DMS53 treated with DMSO at 0.1 percent for 48 hours (cell line): ENCODE results near the gene SYPL1.

Source experiments
- DNase-seq: peaks from one replicate; lab custom pipeline; 2025; ENCODE audit not compliant: unreplicated experiment; lab: John Stamatoyannopoulos, UW

The SYPL1 gene

GRCh38 chr7:106122713-106123112, 10.6 kb upstream of the SYPL1 start:
- no peak for DNase-seq

- DNase-seq = no peak
Observed at GRCh38 chr7:106121189-106121810, 9.2 kb upstream of the SYPL1 start.

DNA sequence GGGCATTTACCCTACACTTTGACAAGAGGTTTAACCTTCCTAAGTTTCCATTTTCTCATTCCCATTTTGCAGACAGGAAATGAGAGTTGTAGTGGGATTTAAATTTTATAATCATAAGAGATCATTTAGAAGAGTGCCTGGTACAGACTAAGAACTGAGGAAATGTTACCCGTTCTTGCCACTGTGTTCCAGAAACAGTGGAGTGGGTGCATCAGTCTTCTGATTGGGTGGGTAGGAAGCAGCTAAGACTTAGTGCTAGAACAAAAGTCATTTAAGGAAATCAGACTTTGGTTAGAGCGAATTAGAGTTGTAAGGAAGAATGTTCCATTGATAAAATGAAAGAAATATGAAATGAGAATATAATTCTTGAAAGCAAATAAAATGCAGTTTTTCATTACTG, 8.4 kb upstream of the SYPL1 start:
- DNase-seq = no peak

GRCh38 chr7:106119719-106120118, 7.6 kb upstream of the SYPL1 start:
- DNase-seq = no peak

- no peak for DNase-seq
Observed at GRCh38 chr7:106117786-106118544, 5.9 kb upstream of the SYPL1 start.

DNA sequence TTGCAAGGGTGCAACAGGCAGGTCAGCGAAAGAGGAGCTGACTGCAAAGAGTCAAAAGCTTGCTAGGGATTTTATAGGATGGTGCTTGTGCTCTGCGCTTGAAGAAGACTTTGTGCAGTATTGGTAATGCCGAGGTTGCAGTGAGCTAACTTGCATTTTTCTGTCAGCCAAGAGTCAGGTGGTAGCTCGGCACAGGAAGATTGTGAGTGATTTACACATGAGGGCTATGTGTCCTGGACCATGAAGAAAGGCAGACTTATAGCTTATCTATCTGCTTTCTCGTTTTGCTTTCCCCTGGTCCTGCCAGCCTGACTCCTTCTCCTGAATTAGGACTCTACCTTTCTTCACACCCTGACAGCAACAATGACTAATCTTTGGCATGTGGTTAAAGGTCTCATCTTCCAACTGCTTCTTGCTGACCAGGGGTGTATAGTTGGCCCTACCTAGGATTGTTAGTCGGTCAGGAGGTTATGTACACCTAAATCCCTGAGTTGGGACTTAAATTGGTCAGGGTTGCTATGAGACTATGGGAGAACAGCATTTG, 4.1 kb upstream of the SYPL1 start:
- DNase-seq = no peak

GRCh38 chr7:106114716-106115383, 2.7 kb upstream of the SYPL1 start:
- DNase-seq = no peak

- peak; percentile 46 for DNase-seq
Observed at GRCh38 chr7:106112972-106113421, 885 bp upstream of the SYPL1 start.

DNA sequence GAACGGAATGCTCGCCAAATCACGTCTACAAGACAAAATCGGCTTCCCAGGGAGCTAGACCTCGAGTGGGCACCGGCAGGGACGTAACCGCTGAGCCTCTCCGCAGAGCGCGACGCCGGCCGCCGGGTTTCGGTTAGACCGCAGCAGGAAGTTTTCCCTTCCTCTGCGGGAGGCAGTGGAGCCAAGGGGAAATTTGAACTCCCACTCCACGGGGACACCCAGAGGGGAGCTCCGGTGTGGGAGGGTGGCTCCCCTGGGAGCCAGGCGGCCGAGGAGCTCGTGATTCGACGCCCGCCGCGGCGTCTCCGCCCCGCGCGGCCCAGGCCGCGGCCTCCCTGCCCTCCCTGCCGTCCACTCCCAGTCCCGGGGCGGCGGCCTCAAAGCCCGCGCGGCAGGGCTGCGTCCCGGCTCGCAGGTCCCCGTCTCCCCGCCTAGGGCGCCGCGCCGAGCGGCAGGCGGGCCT, 426 bp downstream of the SYPL1 start:
- DNase-seq = peak; percentile 88

- peak; percentile 58 for DNase-seq
Observed at GRCh38 chr7:106110885-106111654, 1.0 kb downstream of the SYPL1 start.

- no peak for DNase-seq
Observed at GRCh38 chr7:106110238-106110560, 1.9 kb downstream of the SYPL1 start.

- no peak for DNase-seq
Observed at GRCh38 chr7:106109521-106110237, 2.4 kb downstream of the SYPL1 start.

- DNase-seq = no peak
Observed at GRCh38 chr7:106108991-106109390, 3.1 kb downstream of the SYPL1 start.

GRCh38 chr7:106104721-106105260, 7.3 kb downstream of the SYPL1 start:
- DNase-seq = no peak

GRCh38 chr7:106102387-106102966, 9.6 kb downstream of the SYPL1 start:
- DNase-seq = no peak

DNA sequence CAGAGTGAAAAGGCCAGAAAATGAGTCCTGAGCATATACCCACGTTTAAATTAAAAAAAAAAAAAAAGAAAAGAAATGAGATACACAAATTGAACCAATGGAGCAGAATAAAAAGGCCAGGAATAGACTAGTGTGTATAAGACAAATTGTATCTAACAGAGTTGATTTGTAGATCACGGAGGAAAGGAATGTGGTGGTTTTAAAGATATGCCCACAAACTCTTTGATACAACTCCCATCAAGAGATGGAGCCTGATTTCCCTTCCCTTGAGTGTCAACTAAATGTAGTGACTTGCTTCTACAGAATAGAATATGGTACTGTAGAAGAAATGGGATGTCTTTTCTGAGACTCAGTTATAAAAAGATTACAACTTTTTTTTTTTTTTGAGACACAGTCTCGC, 10.4 kb downstream of the SYPL1 start:
- DNase-seq = no peak

DNA sequence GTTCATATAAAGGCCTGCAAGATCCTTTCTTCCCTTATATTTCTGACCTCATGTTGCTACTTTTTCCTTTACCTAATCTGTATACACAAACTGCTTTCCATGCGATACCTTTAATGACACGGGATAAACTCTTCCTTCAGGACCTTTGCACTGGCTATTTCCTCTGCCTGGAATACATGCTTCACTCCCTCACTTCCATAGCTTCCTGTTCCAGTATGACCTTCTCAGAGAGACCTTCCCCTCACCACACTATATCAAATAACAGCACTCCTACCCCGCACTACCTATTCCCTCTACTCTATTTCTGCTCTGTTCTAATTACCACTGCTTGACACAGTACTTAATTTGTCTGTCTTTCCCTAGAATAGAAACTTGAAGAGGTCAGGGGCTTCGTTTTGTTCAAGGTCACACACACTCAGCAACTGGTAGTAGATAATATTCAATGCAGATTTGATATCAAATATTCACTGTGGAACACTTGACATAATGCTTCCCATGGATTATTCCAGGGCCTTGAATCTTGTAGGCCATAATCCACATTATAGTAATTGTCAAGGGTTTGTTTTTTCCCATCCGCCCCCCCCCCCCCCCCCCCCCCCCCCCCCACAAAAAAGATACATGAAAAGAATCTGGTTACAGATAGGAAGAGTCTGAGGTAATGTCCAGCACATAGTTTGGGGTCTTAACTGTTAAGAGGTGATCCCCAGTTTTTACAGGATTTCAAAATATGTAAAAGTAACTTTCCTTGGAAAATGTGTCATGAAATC, 11.1 kb downstream of the SYPL1 start:
- no peak for DNase-seq

GRCh38 chr7:106099539-106099938, 12.6 kb downstream of the SYPL1 start:
- no peak for DNase-seq

GRCh38 chr7:106098889-106099288, 13.2 kb downstream of the SYPL1 start:
- DNase-seq = no peak
